MG63 (cell line): ENCODE measurements around the gene USH2A. TPM values are rescaled to one million over a fixed set of nuclear protein-coding genes. Genes with fewer than 3 reads are reported as not detected.

Experiments used
- DNase-seq: peaks from one replicate; pipeline ENCODE4 v3.0.0-alpha.2; 2020
- H3K27me3 ChIP-seq: fragments of 250-450 bp; sonication (Bioruptor Pico); 2 replicates; pipeline ENCODE4 v1.5.1; 2020; ENCODE audit warnings: mild to moderate bottlenecking, moderate library complexity
- H3K36me3 ChIP-seq: fragments of 250-450 bp; sonication (Bioruptor Pico); 2 replicates; pipeline ENCODE4 v1.5.1; 2020; ENCODE audit warnings: mild to moderate bottlenecking, moderate library complexity
- H3K4me3 ChIP-seq: fragments of 250-450 bp; sonication (Bioruptor Pico); 2 replicates; pipeline ENCODE4 v1.5.1; 2020; ENCODE audit warnings: mild to moderate bottlenecking, moderate library complexity
- H3K9me3 ChIP-seq: fragments of 250-450 bp; sonication (Bioruptor Pico); 2 replicates; pipeline ENCODE4 v1.5.1; 2020; ENCODE audit warnings: mild to moderate bottlenecking, moderate library complexity
- total RNA-seq: library from RNA; depleted of rRNA; stranded (reverse); fragments of >200 nt; shearing (Covaris generic); gene quantifications from 2 replicates; pipeline ENCODE4 v1.2.3, GENCODE V29; 2014; ENCODE audit warnings: low replicate concordance

The USH2A gene
- total RNA-seq, 1 experiment from 2014 or later: 0.16 TPM

DNA sequence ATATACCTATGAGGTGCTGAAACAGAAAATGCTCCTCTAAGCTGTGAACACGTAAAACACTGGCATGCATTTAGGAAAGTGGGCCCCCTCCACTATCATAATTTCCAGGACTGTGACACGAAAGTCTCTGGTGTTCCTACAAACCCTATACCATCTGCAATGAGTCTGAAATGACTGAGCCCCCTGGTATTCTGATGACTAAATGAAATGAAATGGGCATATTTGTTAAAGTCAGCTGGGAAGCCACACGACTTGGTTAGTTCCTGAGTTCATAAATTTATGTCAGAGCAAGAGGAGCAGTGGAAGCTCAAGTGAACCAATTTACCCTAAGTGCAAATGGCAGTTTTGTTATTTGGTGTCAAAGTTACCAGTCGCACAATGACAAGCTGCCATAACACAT lies 673.8 kb downstream of the USH2A start:
- no peaks in the 10 kb centered on the region for H3K27me3 ChIP-seq
- no peaks in the 10 kb centered on the region for H3K36me3 ChIP-seq
- H3K9me3 ChIP-seq: no peaks in the 10 kb centered on the region
- peak; percentile 8 for DNase-seq
- no peak overlapping the region for H3K4me3 ChIP-seq

DNA sequence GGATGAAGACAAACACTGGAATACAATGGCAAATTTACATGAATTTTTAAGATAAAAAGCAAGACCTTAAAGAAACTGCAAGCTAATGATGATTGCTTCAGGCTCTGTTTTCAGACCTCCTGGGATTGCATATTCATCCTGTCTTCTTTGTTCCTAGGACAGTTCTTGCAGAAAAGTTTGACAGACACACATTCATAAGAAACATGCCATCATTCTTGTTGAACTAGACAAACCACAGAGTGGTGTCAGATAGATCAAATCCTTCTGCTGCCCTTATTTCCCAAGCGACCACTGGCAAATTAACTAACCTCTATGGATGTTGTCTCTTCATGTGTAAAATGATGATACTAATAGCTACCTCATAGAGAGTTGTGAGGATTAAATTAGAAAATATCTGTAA lies 674.8 kb downstream of the USH2A start:
- Histone ChIP-seq H3K36me3 (no peaks in the 10 kb centered on the region), H3K27me3 (no peaks in the 10 kb centered on the region), H3K4me3 (no peak overlapping the region), H3K9me3 (no peaks in the 10 kb centered on the region)
- no peak for DNase-seq

DNA sequence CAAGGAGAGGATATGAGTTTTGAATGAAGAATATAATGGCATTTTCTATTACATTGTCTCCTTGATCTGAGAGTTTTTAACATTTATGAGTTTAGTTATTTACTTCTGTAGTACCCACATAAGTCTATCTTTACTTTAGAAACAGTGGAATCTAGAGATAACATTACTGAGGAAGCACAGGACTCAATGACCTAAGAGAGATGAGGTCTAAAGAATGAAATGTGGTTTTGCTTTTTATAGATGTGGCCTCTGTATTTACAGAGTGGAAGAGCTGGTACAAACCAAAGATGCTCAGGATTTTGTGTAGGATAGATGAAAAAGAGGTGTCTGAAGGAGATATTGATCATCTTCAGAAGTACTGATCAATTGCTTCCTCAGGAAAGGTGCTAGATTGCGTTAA lies 678.8 kb downstream of the USH2A start:
- Histone ChIP-seq H3K4me3 (no peak overlapping the region), H3K9me3 (no peaks in the 10 kb centered on the region), H3K36me3 (no peaks in the 10 kb centered on the region), H3K27me3 (no peaks in the 10 kb centered on the region)
- DNase-seq: no peak

DNA sequence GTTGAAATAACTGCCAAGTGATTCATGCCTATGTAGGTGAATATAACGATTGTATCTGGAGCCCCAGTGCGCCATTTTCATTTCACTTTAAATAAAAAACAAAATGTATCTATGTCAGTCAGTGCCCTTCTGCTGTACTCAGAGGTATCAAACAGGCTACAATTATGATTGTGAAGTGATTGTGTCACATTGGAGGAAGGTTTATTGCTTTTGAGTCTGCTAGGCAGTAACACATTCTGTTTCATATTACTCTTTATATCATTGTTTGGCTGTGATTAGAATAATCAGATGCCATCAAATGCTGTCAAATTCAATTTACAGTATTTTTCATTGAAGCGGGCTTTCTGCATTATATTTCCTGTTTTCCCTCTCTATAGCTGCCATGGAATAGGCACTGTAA lies 684.2 kb downstream of the USH2A start:
- no peaks in the 10 kb centered on the region for H3K27me3 ChIP-seq
- DNase-seq: no peak
- H3K4me3 ChIP-seq: no peak overlapping the region
- 0 out of 2 replicates have a peak, but pooled peaks cover 2% of the 10 kb centered on the region for H3K9me3 ChIP-seq
- H3K36me3 ChIP-seq: no peaks in the 10 kb centered on the region

DNA sequence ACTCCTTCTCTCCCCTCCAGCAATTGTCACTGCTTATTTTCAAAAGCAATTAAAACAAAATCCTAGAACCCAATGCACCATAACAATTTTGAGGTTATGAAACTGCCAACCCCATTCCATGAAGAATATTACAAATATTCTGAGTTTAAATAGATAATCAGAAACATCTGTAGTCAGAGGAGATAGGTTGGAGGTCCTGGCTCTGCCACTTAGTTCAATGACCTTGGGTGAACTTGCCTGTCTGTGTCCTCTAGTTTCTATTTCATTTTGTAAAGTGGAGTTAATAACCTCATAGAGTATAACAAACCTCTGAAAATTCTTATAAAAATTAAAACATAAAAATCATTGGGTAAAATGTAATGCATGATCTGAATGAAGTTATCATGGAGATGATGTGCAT lies 691.5 kb downstream of the USH2A start:
- 0 out of 2 replicates have a peak, but pooled peaks cover 2% of the 10 kb centered on the region for H3K9me3 ChIP-seq
- DNase-seq: no peak
- H3K27me3 ChIP-seq: no peaks in the 10 kb centered on the region
- H3K36me3 ChIP-seq: no peaks in the 10 kb centered on the region
- H3K4me3 ChIP-seq: no peak overlapping the region

DNA sequence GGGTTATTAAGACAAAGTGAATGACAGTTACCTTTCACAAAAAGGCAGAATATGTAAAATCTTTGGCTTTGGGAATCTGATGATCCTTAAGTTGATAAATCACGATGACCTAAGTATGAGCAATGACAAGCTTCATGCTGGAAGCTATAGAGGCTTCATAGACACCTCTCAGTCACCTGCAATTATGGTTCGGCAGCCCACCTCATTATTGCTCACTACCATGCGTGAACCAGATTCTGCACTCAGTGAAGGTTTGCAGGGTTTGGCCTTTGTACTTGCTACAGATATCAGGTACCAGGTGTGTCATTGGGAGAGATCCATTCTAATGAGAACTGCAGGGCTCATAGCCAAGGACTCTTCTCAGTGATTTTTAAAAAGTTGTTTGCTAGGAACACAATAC lies 692.6 kb downstream of the USH2A start:
- DNase-seq: no peak
- H3K36me3 ChIP-seq: no peaks in the 10 kb centered on the region
- H3K4me3 ChIP-seq: no peak overlapping the region
- 0 out of 2 replicates have a peak, but pooled peaks cover 2% of the 10 kb centered on the region for H3K9me3 ChIP-seq
- H3K27me3 ChIP-seq: no peaks in the 10 kb centered on the region

DNA sequence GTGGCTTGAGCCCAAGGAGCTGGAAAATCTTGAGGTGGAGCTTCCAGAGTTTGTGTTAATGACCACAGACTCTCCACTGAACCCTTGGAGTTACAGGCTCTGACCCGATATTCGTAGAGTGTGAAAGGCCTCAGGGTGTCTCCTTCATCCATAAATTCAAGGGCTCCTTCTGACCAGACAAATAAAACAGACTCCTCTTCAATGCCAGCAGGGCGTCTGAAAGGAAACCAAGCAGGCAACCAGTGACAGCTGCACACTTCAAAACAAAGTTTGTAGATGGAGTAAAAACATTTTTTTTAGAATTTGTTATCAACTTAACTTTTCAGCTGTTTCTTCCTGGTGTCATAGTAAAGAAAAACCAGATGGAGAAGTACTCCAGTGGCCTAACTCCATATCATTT lies 695.1 kb downstream of the USH2A start:
- Histone ChIP-seq H3K36me3 (no peaks in the 10 kb centered on the region), H3K4me3 (no peak overlapping the region), H3K9me3 (no peaks in the 10 kb centered on the region), H3K27me3 (no peaks in the 10 kb centered on the region)
- DNase-seq: no peak

DNA sequence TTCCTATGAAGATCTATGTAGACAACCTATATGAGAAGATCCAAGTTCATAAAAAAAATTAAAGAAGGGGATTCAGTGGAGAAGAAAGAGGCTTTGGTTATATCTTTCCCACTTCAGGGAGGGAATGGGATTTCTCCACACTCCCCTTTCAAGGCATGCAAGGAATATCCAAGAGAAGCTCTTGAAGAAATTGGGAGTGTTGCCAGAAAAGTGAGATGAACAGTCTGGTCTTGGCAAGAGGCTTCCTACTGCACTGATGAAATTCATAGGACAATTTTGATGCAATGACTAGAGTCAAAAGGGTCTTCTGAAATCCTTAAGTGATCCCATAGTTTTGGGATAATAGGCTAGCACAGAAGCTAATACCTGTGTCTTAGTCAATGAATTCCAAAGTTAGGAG lies 703.1 kb downstream of the USH2A start:
- no peak for DNase-seq
- Histone ChIP-seq H3K9me3 (no peaks in the 10 kb centered on the region), H3K4me3 (no peak overlapping the region), H3K36me3 (no peaks in the 10 kb centered on the region), H3K27me3 (no peaks in the 10 kb centered on the region)

DNA sequence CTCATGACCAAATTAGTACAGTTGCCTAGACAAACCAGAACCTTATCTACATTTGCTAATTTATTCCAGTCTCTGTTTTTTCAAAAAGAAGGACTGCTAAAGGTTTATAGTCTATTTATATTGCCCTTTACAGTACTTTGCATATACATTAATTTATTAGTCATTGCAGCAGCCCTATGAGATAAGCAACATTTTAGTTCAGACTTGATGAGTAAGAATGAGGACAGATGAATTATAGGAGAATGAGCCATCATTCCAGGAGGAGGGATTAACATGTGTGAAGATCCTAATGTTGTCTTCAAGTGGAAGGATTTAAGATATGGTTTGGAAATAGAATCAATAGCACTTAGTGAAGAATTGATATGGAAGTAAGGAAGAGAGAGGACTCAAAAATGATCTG lies 703.7 kb downstream of the USH2A start:
- Histone ChIP-seq H3K36me3 (no peaks in the 10 kb centered on the region), H3K4me3 (no peak overlapping the region), H3K9me3 (no peaks in the 10 kb centered on the region), H3K27me3 (no peaks in the 10 kb centered on the region)
- no peak for DNase-seq

DNA sequence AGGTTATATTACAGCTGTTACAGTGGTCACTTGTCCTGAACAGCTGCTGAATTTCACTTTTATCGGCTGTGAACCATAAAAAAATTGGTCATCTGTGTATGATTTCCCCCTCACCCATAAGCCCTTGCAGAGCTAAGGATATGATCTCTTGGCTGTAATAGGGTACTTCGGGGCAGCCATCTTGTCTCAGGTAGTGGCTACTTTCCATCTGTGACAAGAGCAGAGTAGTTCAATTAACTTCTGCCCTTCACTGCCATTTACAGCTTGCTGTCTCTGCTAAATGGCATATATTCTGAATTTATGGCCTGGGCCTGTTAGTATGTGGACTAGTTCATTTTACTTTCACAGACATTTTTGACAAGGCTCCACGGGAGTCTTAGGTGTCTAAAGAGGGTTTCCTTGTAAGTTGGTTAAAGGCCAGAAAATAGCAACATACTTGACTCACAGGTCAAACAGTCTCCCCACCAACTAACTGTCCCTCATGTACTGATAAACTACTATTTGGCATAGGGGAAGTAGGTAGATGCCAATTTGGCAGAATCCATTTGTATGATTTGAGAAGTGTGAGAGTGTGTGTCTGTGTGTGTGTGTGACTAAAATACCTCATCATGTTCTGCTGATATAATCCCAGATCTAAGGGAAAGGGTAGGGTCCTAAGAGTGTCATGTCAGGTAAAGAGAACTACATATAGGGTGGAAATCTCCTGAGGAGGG lies 704.5 kb downstream of the USH2A start:
- Histone ChIP-seq H3K36me3 (no peaks in the 10 kb centered on the region), H3K4me3 (no peak overlapping the region), H3K9me3 (no peaks in the 10 kb centered on the region), H3K27me3 (no peaks in the 10 kb centered on the region)
- DNase-seq: no peak

DNA sequence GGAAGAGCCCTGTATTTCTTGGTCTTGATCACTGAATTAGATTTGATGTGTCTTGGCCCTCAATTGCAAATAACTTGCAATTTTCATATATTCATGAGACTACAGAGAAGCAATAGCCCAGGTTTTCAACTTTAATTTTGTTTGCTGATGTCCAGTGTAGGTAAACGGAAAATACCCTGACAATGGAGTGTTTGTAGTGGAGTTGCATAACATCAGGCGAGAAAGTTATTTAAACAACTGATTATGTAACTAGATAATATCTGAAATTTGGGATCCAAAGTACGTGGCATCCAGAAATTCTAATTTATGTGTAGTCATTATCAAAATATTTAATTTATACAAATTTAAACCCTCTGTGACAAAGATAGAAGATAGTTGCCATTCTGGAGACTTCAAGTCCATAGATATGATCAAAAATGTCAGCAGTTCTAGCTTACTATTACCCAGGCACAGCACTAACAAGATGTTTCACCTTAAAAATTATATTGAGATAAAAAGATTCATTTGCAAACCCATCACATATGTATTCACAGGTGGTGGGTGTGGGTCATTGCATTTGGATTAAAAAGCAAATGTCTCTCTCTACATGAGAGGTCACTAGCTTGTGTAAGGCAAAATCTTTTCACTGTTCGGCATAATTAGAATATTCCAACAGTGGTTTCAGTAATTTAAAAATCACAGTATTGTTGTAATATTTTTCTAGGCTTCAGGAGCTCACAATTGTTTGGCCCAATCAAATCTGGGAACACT lies 705.4 kb downstream of the USH2A start:
- H3K4me3 ChIP-seq: no peak overlapping the region
- H3K9me3 ChIP-seq: no peaks in the 10 kb centered on the region
- H3K27me3 ChIP-seq: no peaks in the 10 kb centered on the region
- no peak for DNase-seq
- no peaks in the 10 kb centered on the region for H3K36me3 ChIP-seq

DNA sequence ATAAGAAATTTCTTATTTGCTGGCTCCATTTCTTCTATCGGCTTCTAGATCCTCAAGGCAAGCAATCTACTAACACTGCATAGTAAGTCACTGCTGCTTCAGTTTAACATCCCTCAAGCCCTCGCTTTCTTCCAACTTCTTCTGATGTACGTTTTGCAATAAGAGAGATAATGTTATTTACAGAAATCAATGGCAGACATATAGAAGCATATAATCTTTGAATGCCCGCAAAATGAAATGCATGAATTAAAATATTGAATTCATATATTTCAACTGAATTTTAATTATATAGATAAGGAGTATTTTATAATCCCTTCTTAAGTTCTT lies 712.4 kb downstream of the USH2A start:
- DNase-seq: no peak
- H3K36me3 ChIP-seq: no peaks in the 10 kb centered on the region
- H3K9me3 ChIP-seq: no peaks in the 10 kb centered on the region

DNA sequence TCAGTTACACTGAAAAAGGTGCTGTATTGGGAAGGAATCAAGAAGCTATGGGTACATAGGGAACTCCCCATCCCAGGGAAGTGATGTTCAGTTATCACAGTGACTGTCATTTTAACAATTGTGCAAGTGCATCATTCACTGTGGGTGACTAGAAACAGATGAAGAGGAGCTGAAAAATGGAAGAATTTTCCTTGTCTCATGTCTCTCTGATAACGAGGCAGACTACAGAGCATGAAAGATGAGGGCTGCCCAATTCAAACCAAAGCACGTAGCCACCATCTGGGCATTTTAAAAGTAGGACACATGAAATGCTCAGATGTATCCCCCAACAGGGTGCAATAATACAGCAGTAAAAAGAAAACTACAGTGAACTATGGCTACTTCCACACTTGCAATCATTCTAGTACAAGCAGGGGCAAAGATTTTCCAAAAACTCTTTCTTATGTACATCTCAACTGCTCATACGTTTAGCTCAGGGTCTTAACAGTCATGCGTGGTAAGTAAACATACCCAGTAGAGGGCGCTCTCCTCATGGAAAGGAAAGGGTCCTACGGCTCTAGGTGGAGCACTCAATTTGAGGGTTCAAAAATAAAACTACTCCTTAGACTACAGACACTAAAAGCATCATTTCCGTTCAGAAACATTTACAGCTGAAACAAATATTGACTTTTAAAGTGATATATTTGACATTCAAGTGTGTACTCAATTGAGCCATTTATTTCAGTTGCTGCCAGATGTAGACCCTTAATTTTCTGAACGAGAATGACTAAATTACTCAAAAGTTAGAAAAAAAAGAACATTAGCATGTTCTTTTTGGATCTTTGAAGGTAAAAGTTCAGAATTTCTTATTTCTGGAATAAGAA lies 713.0 kb downstream of the USH2A start:
- peak; percentile 22 for DNase-seq
- H3K27me3 ChIP-seq: no peaks in the 10 kb centered on the region
- H3K4me3 ChIP-seq: no peak overlapping the region
- H3K9me3 ChIP-seq: no peaks in the 10 kb centered on the region
- H3K36me3 ChIP-seq: no peaks in the 10 kb centered on the region

More for the DNA sequence above, 712.4 kb downstream of the USH2A start:
- Histone ChIP-seq H3K4me3 (no peak overlapping the region), H3K27me3 (no peaks in the 10 kb centered on the region)

DNA sequence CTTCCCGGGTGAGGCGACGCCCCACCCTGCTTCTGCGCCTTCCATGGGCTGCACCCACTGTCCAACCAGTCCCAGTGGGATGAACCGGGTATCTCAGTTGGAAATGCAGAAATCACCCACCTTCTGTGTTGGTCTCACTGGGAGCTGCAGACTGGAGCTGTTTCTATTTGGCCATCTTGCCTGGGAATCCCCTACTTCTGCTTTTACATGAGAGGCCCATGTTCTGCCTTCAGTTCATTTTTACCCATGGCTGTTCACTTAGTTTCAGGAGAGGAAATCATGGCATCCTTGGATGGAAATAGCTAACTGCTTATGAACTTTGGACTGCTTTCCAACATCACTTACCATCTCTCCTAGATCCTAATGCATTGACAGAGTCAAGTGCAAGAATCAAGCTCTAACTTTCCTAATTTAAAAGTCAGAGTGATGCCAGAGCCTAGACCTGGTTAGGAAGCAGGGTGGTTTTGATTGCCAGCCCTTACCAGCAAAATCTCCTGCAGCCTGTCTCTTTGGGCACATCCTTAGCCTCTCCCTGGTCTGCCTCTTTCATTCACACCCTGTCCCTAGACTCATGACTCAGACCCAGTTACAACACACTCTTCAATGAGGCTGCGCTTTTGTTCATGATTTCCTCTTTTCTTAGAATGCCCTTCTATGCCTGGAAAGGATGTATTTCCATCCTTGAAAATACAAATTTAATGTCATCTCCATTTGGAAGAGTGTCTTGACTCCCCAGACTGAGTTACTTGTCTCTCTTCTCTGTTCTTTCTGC lies 719.0 kb downstream of the USH2A start:
- H3K4me3 ChIP-seq: no peak overlapping the region
- no peaks in the 10 kb centered on the region for H3K27me3 ChIP-seq
- H3K36me3 ChIP-seq: no peaks in the 10 kb centered on the region
- H3K9me3 ChIP-seq: peaks cover 8% of the 10 kb centered on the region; the same call in 1 of the 2 replicates
- DNase-seq: no peak

DNA sequence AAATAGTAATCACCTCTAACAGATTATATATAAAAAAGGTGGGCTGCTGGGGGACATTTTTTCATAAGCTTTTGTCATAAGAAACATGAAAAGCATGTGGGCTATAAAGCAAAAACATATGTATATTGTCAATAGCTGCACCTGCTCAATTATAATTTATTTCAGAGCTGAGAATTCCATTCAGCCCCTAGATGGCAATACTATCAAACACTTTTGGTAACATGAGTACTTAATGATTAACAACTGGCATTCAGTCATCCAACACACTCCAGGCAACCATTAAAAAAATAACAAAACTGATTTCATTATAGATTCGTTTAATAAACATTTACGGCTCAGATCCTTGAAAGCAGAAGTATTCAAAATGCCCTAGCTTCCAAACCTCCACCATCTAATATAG lies 741.0 kb downstream of the USH2A start:
- Histone ChIP-seq H3K27me3 (no peaks in the 10 kb centered on the region), H3K4me3 (no peak overlapping the region), H3K36me3 (no peaks in the 10 kb centered on the region), H3K9me3 (no peaks in the 10 kb centered on the region)
- DNase-seq: no peak

DNA sequence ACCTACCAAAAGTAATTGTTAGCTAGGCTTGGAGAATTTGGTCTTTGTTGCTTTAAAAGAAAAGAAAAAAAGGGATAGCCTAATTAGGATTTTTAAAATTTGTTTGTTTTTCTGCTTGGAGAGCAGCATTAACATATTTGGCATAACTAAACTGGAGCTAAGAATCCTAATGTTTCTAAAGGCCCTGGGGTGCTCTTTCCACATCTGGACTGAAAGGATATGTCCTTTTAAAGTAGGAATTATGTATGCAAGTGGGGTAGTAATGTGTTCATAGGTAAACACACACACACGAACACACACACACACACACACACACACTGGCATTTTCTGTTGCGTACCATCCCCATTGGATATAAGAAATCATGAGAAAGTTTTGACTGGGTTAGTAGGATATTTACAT lies 742.2 kb downstream of the USH2A start:
- Histone ChIP-seq H3K36me3 (no peaks in the 10 kb centered on the region), H3K9me3 (no peaks in the 10 kb centered on the region), H3K4me3 (no peak overlapping the region), H3K27me3 (no peaks in the 10 kb centered on the region)
- no peak for DNase-seq

DNA sequence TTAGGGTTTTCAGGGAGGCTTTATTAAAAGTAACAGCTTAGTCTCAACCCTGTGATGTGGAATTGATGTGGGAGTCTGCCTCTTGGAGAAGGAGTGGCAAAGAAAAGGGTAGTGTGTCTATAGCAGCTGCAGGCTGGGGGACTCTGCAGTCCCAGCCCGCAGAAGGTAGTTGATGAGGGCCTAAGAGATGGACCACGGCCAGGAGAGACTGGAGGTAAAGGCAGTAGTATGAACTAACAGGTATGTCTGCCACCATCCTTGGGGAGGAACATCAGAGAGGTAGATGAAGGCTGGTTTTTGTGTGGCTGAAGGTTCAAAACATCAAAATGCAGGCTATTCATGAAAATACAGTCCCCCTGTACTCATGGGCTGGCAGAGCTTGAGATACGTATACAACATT lies 744.0 kb downstream of the USH2A start:
- Histone ChIP-seq H3K36me3 (no peaks in the 10 kb centered on the region), H3K27me3 (no peaks in the 10 kb centered on the region), H3K9me3 (no peaks in the 10 kb centered on the region), H3K4me3 (no peak overlapping the region)
- no peak for DNase-seq
